Osteoblast (primary cell): ENCODE results near the gene MANBA. TPM values are rescaled to one million over a fixed set of nuclear protein-coding genes. Genes with fewer than 3 reads are reported as not detected.

Experiments
- DNase-seq: peaks from one replicate; pipeline ENCODE4 v3.0.0; 2011; ENCODE audit warnings: low spot score, mixed read lengths; ENCODE audit not compliant: insufficient read length; ENCODE audit errors: missing footprints
- H2AFZ ChIP-seq: 2 replicates; pipeline ENCODE4 v1.6.0; 2011; ENCODE audit warnings: mild to moderate bottlenecking, low read length
- H3K27ac ChIP-seq: 2 replicates; pipeline ENCODE4 v1.5.1; 2011; ENCODE audit warnings: mild to moderate bottlenecking, low read depth, low read length, moderate library complexity
- H3K27me3 ChIP-seq: 2 replicates; pipeline ENCODE4 v1.6.0; 2012; ENCODE audit warnings: mild to moderate bottlenecking, control low read depth, inconsistent platforms, low read length, moderate library complexity; ENCODE audit not compliant: insufficient read depth
- H3K36me3 ChIP-seq: 2 replicates; pipeline ENCODE4 v1.5.1; 2011; ENCODE audit warnings: mild to moderate bottlenecking, low read length, control low read depth, moderate library complexity; ENCODE audit not compliant: insufficient read depth
- H3K4me1 ChIP-seq: 2 replicates; pipeline ENCODE4 v1.5.1; 2011; ENCODE audit warnings: mild to moderate bottlenecking, low read length, control low read depth, moderate library complexity; ENCODE audit not compliant: insufficient read depth
- H3K4me2 ChIP-seq: 2 replicates; pipeline ENCODE4 v1.6.0; 2011; ENCODE audit warnings: mild to moderate bottlenecking, low read length; ENCODE audit not compliant: insufficient read depth
- H3K4me3 ChIP-seq: fragments of 200-600 bp; sonication (generic); 3 replicates; pipeline ENCODE4 v1.5.1; 2012; ENCODE audit warnings: mild to moderate bottlenecking, low read length, inconsistent platforms; ENCODE audit not compliant: insufficient read depth
- H3K79me2 ChIP-seq: 2 replicates; pipeline ENCODE4 v1.6.0; 2012; ENCODE audit warnings: mild to moderate bottlenecking, low read length, control low read depth, inconsistent platforms; ENCODE audit not compliant: insufficient read depth
- H3K9me3 ChIP-seq: 2 replicates; pipeline ENCODE4 v1.5.1; 2011; ENCODE audit warnings: low read depth, low read length, control low read depth
- H4K20me1 ChIP-seq: 2 replicates; pipeline ENCODE4 v1.6.0; 2012; ENCODE audit warnings: mild to moderate bottlenecking, low read length, control low read depth; ENCODE audit not compliant: insufficient read depth
- total RNA-seq: library from RNA; depleted of rRNA; stranded (reverse); fragments of >200 nt; gene quantifications from 2 replicates; pipeline ENCODE4 v1.2.3, GENCODE V29; 2012
- TF ChIP-seq, protein P1 (sequence below): IDR thresholded peaks from 2 replicates; pipeline ENCODE4 v1.5.1; 2011; ENCODE audit warnings: mild to moderate bottlenecking, low read depth, low read length, moderate library complexity; ENCODE audit errors: extremely low read depth

The MANBA gene
- total RNA-seq, 1 donor, result 64.1 TPM

- H3K27ac ChIP-seq, result no peak overlapping the region
- no peak for DNase-seq
Measured at GRCh38 chr4:102696758-102697157, 64.0 kb downstream of the MANBA start.

DNA sequence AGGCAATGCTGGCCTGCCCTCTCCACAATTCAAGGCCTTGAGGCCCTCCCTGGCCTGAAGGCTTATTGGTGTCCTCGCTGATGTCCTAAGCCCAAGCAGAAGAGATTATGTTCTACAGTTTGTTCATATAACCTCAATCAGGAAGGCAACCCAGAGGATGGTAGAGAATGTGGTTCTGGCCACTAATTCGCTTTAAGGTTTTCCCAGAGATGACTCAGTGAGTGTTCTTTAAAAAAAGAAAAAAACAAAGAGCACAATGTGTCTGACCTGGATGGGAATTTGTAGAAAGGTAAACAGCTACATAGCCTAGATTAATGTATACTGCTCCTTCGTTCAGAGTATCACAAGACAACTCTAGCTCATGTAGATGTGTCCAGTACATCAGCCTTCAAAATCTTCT, 66.0 kb downstream of the MANBA start:
- no peak overlapping the region for H3K4me3 ChIP-seq
- H3K36me3 ChIP-seq, result no peaks in the 10 kb centered on the region
- no peak overlapping the region for H3K4me2 ChIP-seq
- no peak overlapping the region for H2AFZ ChIP-seq
- TF ChIP-seq, protein P1, sequence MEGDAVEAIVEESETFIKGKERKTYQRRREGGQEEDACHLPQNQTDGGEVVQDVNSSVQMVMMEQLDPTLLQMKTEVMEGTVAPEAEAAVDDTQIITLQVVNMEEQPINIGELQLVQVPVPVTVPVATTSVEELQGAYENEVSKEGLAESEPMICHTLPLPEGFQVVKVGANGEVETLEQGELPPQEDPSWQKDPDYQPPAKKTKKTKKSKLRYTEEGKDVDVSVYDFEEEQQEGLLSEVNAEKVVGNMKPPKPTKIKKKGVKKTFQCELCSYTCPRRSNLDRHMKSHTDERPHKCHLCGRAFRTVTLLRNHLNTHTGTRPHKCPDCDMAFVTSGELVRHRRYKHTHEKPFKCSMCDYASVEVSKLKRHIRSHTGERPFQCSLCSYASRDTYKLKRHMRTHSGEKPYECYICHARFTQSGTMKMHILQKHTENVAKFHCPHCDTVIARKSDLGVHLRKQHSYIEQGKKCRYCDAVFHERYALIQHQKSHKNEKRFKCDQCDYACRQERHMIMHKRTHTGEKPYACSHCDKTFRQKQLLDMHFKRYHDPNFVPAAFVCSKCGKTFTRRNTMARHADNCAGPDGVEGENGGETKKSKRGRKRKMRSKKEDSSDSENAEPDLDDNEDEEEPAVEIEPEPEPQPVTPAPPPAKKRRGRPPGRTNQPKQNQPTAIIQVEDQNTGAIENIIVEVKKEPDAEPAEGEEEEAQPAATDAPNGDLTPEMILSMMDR, result no peak
- no peak overlapping the region for H3K27ac ChIP-seq
- H3K27me3 ChIP-seq, result no peaks in the 10 kb centered on the region
- no peaks in the 10 kb centered on the region for H3K4me1 ChIP-seq
- H4K20me1 ChIP-seq, result no peaks in the 10 kb centered on the region
- no peaks in the 10 kb centered on the region for H3K79me2 ChIP-seq
- no peaks in the 10 kb centered on the region for H3K9me3 ChIP-seq
- no peak for DNase-seq

More at GRCh38 chr4:102696758-102697157, 64.0 kb downstream of the MANBA start:
- H3K4me3 ChIP-seq, result no peak overlapping the region
- no peak overlapping the region for H3K4me2 ChIP-seq
- no peak overlapping the region for H2AFZ ChIP-seq
- no peaks in the 10 kb centered on the region for H3K36me3 ChIP-seq
- H4K20me1 ChIP-seq, result no peaks in the 10 kb centered on the region
- H3K9me3 ChIP-seq, result no peaks in the 10 kb centered on the region
- H3K79me2 ChIP-seq, result no peaks in the 10 kb centered on the region
- TF ChIP-seq, protein P1, result no peak
- H3K27me3 ChIP-seq, result no peaks in the 10 kb centered on the region
- H3K4me1 ChIP-seq, result no peaks in the 10 kb centered on the region

DNA sequence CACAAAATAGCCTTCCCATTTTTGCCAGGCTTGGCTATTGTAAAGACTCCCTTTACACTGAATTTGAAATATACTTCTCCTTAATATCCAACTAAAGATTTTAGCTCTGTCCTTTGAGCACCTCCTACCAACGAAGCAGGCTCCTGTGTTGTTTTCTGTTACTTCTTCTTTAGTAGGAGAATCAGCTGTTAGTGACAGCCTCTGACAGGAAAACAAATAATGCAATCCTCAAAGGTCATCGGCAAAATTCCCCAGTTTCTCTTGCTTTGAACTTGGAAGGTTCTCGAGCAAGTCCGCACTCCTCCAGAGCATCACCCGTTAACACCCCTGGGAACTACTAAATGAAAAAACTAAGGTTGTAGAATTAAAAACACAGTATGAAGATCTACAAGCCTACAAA, 66.9 kb downstream of the MANBA start:
- TF ChIP-seq, protein P1, result no peak
- H3K36me3 ChIP-seq, result no peaks in the 10 kb centered on the region
- H4K20me1 ChIP-seq, result no peaks in the 10 kb centered on the region
- H3K4me1 ChIP-seq, result no peaks in the 10 kb centered on the region
- H3K4me3 ChIP-seq, result no peak overlapping the region
- H3K4me2 ChIP-seq, result no peak overlapping the region
- no peaks in the 10 kb centered on the region for H3K27me3 ChIP-seq
- H3K79me2 ChIP-seq, result no peaks in the 10 kb centered on the region
- no peak for DNase-seq
- no peak overlapping the region for H3K27ac ChIP-seq
- no peak overlapping the region for H2AFZ ChIP-seq
- H3K9me3 ChIP-seq, result no peaks in the 10 kb centered on the region

DNA sequence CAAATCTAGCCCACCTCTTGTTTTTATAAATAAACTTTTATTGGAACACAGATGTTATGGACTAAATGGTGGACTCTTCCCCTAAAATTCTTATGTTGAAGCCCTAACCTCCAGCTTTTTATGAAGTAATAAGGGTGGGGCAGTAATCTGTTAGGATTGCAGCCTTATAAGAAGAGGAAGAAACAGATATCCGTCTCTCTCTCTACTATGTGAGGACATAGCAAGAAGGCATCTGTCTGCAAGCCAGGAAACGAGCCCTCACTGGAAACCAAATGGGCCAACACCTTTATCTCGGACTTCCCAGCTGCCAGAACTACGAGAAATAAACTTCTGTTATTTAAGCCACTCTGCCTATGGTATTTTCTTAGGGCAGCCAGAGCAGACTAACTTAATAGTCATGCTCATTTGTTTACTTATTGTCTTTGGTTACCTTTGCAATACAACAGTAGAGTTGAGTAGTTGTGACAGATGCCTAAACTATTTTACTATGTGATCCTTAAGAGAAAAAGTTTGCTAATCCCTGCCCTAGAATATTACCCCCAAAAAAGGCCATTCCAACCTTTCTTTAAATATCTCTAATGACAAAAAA, 67.4 kb downstream of the MANBA start:
- H3K36me3 ChIP-seq, result no peaks in the 10 kb centered on the region
- TF ChIP-seq, protein P1, result no peak
- no peak for DNase-seq
- no peaks in the 10 kb centered on the region for H3K9me3 ChIP-seq
- no peak overlapping the region for H2AFZ ChIP-seq
- no peaks in the 10 kb centered on the region for H4K20me1 ChIP-seq
- no peaks in the 10 kb centered on the region for H3K4me1 ChIP-seq
- no peaks in the 10 kb centered on the region for H3K79me2 ChIP-seq
- no peak overlapping the region for H3K4me3 ChIP-seq
- H3K4me2 ChIP-seq, result no peak overlapping the region
- H3K27me3 ChIP-seq, result no peaks in the 10 kb centered on the region
- no peak overlapping the region for H3K27ac ChIP-seq
